ENCODE measurements around the gene HOXD1.

DNA sequence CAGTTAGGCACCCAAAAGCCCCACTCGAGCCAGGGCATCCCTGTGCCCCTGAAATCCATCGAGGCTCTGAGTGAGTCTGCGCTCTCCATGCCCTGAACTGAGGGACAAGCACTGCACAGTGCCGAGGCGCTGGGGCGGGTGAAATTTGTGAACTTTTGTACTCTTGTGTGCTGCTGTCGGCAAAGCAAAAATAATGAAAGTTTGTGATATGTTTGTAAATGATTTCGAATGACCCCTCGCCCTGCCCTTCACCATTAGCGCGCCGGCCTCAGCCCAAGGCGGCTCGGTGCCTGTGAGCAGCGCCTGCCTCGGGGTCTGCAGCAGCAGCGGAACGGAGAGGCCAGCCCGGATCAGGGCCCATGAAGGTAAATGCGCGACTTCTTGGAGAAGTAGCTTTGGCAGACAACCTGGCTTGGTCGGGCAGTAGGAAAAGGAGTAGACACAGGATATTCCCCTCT is 39.0 kb upstream of the HOXD1 start:
- TF ChIP-seq, protein P1, sequence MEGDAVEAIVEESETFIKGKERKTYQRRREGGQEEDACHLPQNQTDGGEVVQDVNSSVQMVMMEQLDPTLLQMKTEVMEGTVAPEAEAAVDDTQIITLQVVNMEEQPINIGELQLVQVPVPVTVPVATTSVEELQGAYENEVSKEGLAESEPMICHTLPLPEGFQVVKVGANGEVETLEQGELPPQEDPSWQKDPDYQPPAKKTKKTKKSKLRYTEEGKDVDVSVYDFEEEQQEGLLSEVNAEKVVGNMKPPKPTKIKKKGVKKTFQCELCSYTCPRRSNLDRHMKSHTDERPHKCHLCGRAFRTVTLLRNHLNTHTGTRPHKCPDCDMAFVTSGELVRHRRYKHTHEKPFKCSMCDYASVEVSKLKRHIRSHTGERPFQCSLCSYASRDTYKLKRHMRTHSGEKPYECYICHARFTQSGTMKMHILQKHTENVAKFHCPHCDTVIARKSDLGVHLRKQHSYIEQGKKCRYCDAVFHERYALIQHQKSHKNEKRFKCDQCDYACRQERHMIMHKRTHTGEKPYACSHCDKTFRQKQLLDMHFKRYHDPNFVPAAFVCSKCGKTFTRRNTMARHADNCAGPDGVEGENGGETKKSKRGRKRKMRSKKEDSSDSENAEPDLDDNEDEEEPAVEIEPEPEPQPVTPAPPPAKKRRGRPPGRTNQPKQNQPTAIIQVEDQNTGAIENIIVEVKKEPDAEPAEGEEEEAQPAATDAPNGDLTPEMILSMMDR (IDR thresholded peaks at IDR 0.05): no peak
- no peak for TF ChIP-seq POLR2A (IDR thresholded peaks at IDR 0.05)
